ENCODE results near the gene XRRA1.

Gene XRRA1

GRCh38 chr11:74849525-74850391 lies 99.1 kb downstream of the XRRA1 start:
- H3K4me3 ChIP-seq (ENCODE audit: control insufficient read depth, low read depth, low read length): no peak overlapping the region
- peak; percentile 94 for DNase-seq (ENCODE audit: low read depth)
- no peak for TF ChIP-seq CTCF (conservative IDR thresholded peaks at IDR 0.05; ENCODE audit: control insufficient read depth, insufficient read depth, low read depth, low read length)

- no peak for TF ChIP-seq CTCF (conservative IDR thresholded peaks at IDR 0.05; ENCODE audit: control insufficient read depth, insufficient read depth, low read depth, low read length)
- DNase-seq (ENCODE audit: low read depth): no peak
These were observed 101.0 kb downstream of the XRRA1 start for GRCh38 chr11:74847895-74848294.

GRCh38 chr11:74847395-74847794 lies 101.5 kb downstream of the XRRA1 start:
- no peak for DNase-seq (ENCODE audit: low read depth)
- no peak overlapping the region for H3K4me3 ChIP-seq (ENCODE audit: control insufficient read depth, low read depth, low read length)
- TF ChIP-seq CTCF (conservative IDR thresholded peaks at IDR 0.05; ENCODE audit: control insufficient read depth, insufficient read depth, low read depth, low read length): no peak

More at GRCh38 chr11:74847895-74848294, 101.0 kb downstream of the XRRA1 start:
- no peak overlapping the region for H3K4me3 ChIP-seq (ENCODE audit: control insufficient read depth, low read depth, low read length)

- peak; percentile 23 for TF ChIP-seq CTCF (conservative IDR thresholded peaks at IDR 0.05; ENCODE audit: control insufficient read depth, insufficient read depth, low read depth, low read length)
- peak; percentile 38 for DNase-seq (ENCODE audit: low read depth)
- H3K4me3 ChIP-seq (ENCODE audit: control insufficient read depth, low read depth, low read length): no peak overlapping the region
These were observed 102.1 kb downstream of the XRRA1 start for GRCh38 chr11:74846770-74847169.

- TF ChIP-seq CTCF (conservative IDR thresholded peaks at IDR 0.05; ENCODE audit: control insufficient read depth, insufficient read depth, low read depth, low read length): no peak
These were observed 102.8 kb downstream of the XRRA1 start for GRCh38 chr11:74845978-74846517.

GRCh38 chr11:74844865-74845264 lies 104.0 kb downstream of the XRRA1 start:
- TF ChIP-seq CTCF (conservative IDR thresholded peaks at IDR 0.05; ENCODE audit: control insufficient read depth, insufficient read depth, low read depth, low read length): no peak
- no peak overlapping the region for H3K4me3 ChIP-seq (ENCODE audit: control insufficient read depth, low read depth, low read length)

More at GRCh38 chr11:74845978-74846517, 102.8 kb downstream of the XRRA1 start:
- no peak overlapping the region for H3K4me3 ChIP-seq (ENCODE audit: control insufficient read depth, low read depth, low read length)
- DNase-seq (ENCODE audit: low read depth): no peak

More at GRCh38 chr11:74844865-74845264, 104.0 kb downstream of the XRRA1 start:
- DNase-seq (ENCODE audit: low read depth): no peak

Measured in fibroblast of mammary gland (primary cell).